Peyer's patch (tissue), 4 donors: ENCODE results near the gene MAP2K2.

Source experiments
- CTCF ChIP-seq, 6 experiments: fragments of 450-650 bp in 4 of 6; fragments of 200-600 bp in 2 of 6; sonication (generic) in 1 of 6; IDR thresholded peaks; one replicate each; pipeline ENCODE4 v1.5.1; 2017 to 2019; ENCODE audit warnings: antibody characterized with exemption in 6 of 6, mild to moderate bottlenecking in 3 of 6, moderate library complexity in 1 of 6
- POLR2A ChIP-seq, 2 donors: fragments of 450-650 bp; IDR thresholded peaks; one replicate each; pipeline ENCODE4 v1.5.1; 2017; ENCODE audit warnings: antibody characterized with exemption in 2 of 2, mild to moderate bottlenecking in 2 of 2, moderate library complexity in 2 of 2

- TF ChIP-seq CTCF (IDR thresholded peaks at IDR 0.05) (no peak), POLR2A (IDR thresholded peaks at IDR 0.05) (no peak)
These were observed 26.4 kb downstream of the MAP2K2 start for GRCh38 chr19:4097501-4097900.
